Stomach smooth muscle (tissue), 2 donors: Measurements from ENCODE around the gene C1orf56.

Experiments
- H3K27ac ChIP-seq: one replicate; pipeline ENCODE4 v1.7.0; 2013; ENCODE audit warnings: mild to moderate bottlenecking, low read length, inconsistent platforms
- H3K27me3 ChIP-seq, 2 donors: one replicate each; pipeline ENCODE4 v1.7.0; 2013; ENCODE audit warnings: low read length in 2 of 2; ENCODE audit not compliant: insufficient read depth in 2 of 2, control insufficient read depth in 1 of 2
- H3K36me3 ChIP-seq, 2 donors: one replicate each; pipeline ENCODE4 v1.7.0; 2013; ENCODE audit warnings: low read length in 2 of 2; ENCODE audit not compliant: control insufficient read depth in 2 of 2, insufficient read depth in 2 of 2
- H3K4me1 ChIP-seq: one replicate; pipeline ENCODE4 v1.7.0; 2013; ENCODE audit warnings: low read length; ENCODE audit not compliant: control insufficient read depth, insufficient read depth
- H3K4me3 ChIP-seq, 2 donors: one replicate each; pipeline ENCODE4 v1.7.0; 2013; ENCODE audit warnings: low read length in 2 of 2
- H3K9ac ChIP-seq, 2 donors: one replicate each; pipeline ENCODE4 v1.7.0; 2013; ENCODE audit warnings: low read length in 2 of 2, mild to moderate bottlenecking in 1 of 2
- H3K9me3 ChIP-seq, 2 donors: one replicate each; pipeline ENCODE4 v1.7.0; 2013; ENCODE audit warnings: low read length in 2 of 2; ENCODE audit not compliant: control insufficient read depth in 2 of 2
- donor health status: healthy.
- donor health status: Pancreatic carcinoma.

C1orf56 gene

DNA sequence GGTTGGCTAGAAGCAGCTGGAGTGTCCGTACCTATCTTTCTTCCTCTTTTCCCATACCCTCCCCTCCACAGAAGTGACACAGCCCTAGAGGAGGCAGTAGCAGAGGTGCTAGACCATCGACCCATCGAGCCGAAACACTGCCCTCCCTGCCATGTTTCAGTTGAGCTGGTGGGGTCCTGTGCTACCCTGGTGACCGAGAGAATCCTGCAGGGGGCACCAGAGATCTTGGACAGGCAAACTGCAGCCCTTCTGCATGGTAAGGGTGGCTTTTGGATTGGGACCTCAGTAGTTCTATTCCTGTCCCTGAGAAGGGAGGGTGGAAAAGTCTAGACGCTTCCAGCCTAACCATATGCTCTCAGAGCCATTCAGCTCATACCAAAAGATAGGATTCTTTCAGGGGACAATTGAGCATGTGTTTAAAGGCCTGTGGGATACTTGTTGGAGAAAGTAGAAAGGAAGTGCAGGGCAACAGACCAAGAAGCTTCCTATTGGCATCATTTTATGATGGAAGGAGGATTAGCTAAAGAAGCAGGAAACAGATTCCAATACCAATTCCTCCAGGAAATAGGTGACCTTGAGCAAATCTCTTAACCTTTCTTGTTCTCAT, 22.9 kb upstream of the C1orf56 start:
- H3K27me3 ChIP-seq, result no peaks in the 10 kb centered on the region
- H3K9me3 ChIP-seq, result no peaks in the 10 kb centered on the region
- peaks cover 8 to 13% of the 10 kb centered on the region in 2 donors for H3K36me3 ChIP-seq
- peak overlapping the region; percentile 11 for H3K27ac ChIP-seq
- H3K4me1 ChIP-seq, result peaks cover 7% of the 10 kb centered on the region
- peak overlapping the region in 1 of 2 donors; percentile 22 for H3K4me3 ChIP-seq
- peak overlapping the region in 1 of 2 donors; percentile 30 for H3K9ac ChIP-seq

- no peaks in the 10 kb centered on the region for H3K9me3 ChIP-seq
- peaks cover 7% of the 10 kb centered on the region for H3K4me1 ChIP-seq
- peaks cover 21 to 22% of the 10 kb centered on the region in 2 donors for H3K36me3 ChIP-seq
- H3K4me3 ChIP-seq, result no peak overlapping the region
- no peaks in the 10 kb centered on the region for H3K27me3 ChIP-seq
- no peak overlapping the region for H3K9ac ChIP-seq
- no peak overlapping the region for H3K27ac ChIP-seq
Observed at GRCh38 chr1:151026460-151026859, 21.1 kb upstream of the C1orf56 start.

DNA sequence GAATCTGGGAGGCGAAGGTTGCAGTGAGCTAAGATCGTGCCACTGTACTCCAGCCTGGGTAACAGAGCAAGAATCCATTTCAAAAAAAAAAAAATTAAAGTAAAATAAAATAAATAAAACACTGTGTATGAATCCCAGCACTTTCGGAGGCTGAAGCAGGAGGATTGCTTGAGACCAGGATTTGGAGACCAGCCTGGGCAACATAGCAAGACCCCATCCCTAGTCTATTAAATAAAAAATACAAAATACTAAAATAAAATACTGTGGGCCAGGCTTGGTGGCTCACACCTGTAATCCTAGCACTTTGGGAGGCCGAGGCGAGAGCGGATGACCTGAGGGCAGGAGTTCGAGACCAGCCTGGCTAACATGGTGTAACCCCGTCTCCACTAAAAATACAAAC, 15.4 kb upstream of the C1orf56 start:
- Histone ChIP-seq H3K9me3 (no peaks in the 10 kb centered on the region), H3K4me1 (no peaks in the 10 kb centered on the region), H3K9ac (no peak overlapping the region), H3K27ac (no peak overlapping the region), H3K4me3 (no peak overlapping the region), H3K27me3 (no peaks in the 10 kb centered on the region), H3K36me3 (peaks cover 36% of the 10 kb centered on the region in 2 donors)

DNA sequence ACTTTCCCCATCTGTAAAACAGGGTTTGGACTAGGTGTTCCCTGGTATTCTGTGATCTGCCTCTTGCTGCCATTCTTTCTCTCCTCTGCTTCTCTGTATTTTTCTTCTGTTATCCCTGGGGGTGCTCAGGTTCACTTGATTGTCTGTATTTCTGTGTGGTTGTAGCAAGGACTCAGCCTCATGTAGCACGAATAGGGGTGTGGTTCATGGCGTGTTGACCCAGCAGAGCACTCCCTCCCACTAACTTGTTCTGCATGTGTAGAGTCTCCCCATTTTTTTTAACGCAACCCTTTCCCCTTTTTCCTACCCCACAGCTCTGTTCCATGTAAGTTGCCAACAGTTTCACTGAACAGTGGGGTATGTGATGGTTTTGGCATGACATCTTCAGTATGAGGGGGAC, 12.4 kb upstream of the C1orf56 start:
- Histone ChIP-seq H3K4me1 (no peaks in the 10 kb centered on the region), H3K27ac (no peak overlapping the region), H3K27me3 (no peaks in the 10 kb centered on the region), H3K36me3 (peaks cover 25 to 26% of the 10 kb centered on the region in 2 donors), H3K4me3 (no peak overlapping the region), H3K9ac (no peak overlapping the region), H3K9me3 (no peaks in the 10 kb centered on the region)

DNA sequence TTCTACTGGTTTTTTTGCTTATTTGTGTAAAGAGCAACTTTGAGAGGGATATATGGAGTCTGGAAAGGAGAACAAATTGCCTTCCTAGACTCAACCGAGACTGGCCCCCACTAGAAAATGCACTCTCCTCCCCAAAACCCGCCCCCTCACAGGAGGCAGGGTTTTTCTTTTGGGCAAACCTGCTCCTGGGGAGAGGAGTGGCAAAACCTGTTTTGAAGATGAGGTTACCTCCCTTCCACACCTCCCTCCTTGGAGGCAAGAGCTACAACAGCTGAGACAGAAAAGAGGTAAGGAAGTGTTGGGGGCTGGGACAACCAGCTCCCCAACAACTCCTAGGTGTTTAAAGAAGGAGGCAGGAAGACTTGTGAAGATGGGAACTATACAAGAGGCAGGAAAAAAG, 11.2 kb upstream of the C1orf56 start, which contains the start of gene BNIPL:
Gene BNIPL, plus strand, starts transcription at position 231 of the 400 bp plus-strand sequence. Its CDS starts 140 bp downstream, at position 371.
- peaks cover 17 to 19% of the 10 kb centered on the region in 2 donors for H3K36me3 ChIP-seq
- no peak within 1 kb of the TSS for H3K4me3 ChIP-seq
- no peak within 1 kb of the TSS for H3K27ac ChIP-seq

GRCh38 chr1:151037032-151037431, 10.5 kb upstream of the C1orf56 start:
- Histone ChIP-seq H3K4me1 (no peaks in the 10 kb centered on the region), H3K27me3 (no peaks in the 10 kb centered on the region), H3K4me3 (no peak overlapping the region), H3K9me3 (no peaks in the 10 kb centered on the region), H3K36me3 (peaks cover 14 to 16% of the 10 kb centered on the region in 2 donors), H3K27ac (no peak overlapping the region), H3K9ac (no peak overlapping the region)

More for the DNA sequence above, 11.2 kb upstream of the C1orf56 start, which contains the start of gene BNIPL:
- Histone ChIP-seq H3K9ac (no peak within 1 kb of the TSS), H3K4me1 (no peaks in the 10 kb centered on the region), H3K27me3 (no peaks in the 10 kb centered on the region), H3K9me3 (no peaks in the 10 kb centered on the region)

DNA sequence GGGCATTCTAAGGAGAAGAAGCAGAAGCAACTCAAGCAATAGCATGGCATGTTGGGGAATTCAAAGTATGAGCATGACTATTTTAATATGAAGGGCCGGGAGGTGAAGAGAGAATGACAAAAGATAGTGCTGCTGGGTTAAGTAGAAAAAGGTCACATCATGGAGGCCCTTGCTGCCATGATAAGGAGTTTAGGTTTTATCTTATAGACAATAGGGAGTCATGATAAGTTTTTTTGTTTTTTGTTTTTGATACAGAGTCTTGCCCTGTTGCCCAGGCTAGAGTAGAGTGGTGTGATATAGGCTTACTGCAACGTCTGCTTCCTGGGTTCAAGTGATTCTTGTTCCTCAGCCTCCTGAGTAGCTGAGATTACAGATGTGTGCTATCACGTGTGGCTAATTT, 8.0 kb upstream of the C1orf56 start:
- Histone ChIP-seq H3K27me3 (no peaks in the 10 kb centered on the region), H3K36me3 (peaks cover 8% of the 10 kb centered on the region in 2 donors), H3K9me3 (no peaks in the 10 kb centered on the region), H3K4me3 (no peak overlapping the region), H3K9ac (no peak overlapping the region), H3K4me1 (no peaks in the 10 kb centered on the region), H3K27ac (no peak overlapping the region)

DNA sequence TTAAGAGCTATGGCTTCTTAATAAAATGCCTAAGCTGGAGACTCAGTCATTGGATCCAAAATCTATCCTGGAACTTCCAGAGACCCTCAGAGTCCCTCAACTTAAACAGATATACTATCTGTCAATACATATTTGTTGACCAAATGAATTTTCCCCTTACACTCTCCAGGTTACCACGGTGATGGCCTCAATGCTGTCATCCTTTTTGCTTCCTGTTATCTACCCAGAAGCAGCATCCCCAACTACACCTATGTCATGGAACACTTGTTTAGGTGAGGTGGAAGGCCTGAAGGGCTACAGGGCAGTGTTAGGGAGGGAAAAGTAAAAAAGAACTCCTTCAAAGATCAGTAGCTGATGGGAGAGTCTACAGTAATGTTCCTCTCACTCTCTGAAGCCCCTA, 4.4 kb upstream of the C1orf56 start:
- Histone ChIP-seq H3K4me3 (no peak overlapping the region), H3K4me1 (peaks cover 6% of the 10 kb centered on the region)

DNA sequence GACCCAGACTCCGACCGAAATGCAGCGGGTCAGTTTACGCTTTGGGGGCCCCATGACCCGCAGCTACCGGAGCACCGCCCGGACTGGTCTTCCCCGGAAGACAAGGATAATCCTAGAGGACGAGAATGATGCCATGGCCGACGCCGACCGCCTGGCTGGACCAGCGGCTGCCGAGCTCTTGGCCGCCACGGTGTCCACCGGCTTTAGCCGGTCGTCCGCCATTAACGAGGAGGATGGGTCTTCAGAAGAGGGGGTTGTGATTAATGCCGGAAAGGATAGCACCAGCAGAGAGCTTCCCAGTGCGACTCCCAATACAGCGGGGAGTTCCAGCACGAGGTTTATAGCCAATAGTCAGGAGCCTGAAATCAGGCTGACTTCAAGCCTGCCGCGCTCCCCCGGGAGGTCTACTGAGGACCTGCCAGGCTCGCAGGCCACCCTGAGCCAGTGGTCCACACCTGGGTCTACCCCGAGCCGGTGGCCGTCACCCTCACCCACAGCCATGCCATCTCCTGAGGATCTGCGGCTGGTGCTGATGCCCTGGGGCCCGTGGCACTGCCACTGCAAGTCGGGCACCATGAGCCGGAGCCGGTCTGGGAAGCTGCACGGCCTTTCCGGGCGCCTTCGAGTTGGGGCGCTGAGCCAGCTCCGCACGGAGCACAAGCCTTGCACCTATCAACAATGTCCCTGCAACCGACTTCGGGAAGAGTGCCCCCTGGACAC, 534 bp downstream of the C1orf56 start:
- Histone ChIP-seq H3K27ac (peak overlapping the region; percentile 88), H3K4me3 (peak overlapping the region; percentile 86 to 91), H3K9ac (peak overlapping the region; percentile 76 to 88), H3K27me3 (no peaks in the 10 kb centered on the region), H3K36me3 (peaks cover 14 to 16% of the 10 kb centered on the region in 2 donors), H3K4me1 (peaks cover 16% of the 10 kb centered on the region), H3K9me3 (no peaks in the 10 kb centered on the region)

More for the DNA sequence above, 4.4 kb upstream of the C1orf56 start:
- no peak overlapping the region for H3K9ac ChIP-seq
- no peaks in the 10 kb centered on the region for H3K27me3 ChIP-seq
- no peaks in the 10 kb centered on the region for H3K9me3 ChIP-seq
- no peaks in the 10 kb centered on the region for H3K36me3 ChIP-seq
- H3K27ac ChIP-seq, result no peak overlapping the region

DNA sequence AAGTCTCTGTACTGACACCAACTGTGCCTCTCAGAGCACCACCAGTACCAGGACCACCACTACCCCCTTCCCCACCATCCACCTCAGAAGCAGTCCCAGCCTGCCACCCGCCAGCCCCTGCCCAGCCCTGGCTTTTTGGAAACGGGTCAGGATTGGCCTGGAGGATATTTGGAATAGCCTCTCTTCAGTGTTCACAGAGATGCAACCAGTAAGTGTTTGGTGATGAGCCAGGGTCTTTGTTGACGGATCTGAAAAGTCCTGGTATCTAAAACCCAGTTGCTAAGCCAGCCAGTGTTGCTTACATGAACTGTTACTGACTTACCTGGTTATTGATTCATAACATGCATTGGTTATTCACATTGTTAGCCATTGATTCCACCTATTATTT, 1.1 kb downstream of the C1orf56 start:
- Histone ChIP-seq H3K9me3 (no peaks in the 10 kb centered on the region), H3K4me3 (peak overlapping the region; percentile 86 to 91), H3K27me3 (no peaks in the 10 kb centered on the region), H3K36me3 (peaks cover 16% of the 10 kb centered on the region in 2 donors), H3K9ac (peak overlapping the region; percentile 76 to 88), H3K4me1 (peaks cover 16% of the 10 kb centered on the region), H3K27ac (peak overlapping the region; percentile 88)

- Histone ChIP-seq H3K9ac (no peak overlapping the region), H3K4me1 (peaks cover 16% of the 10 kb centered on the region), H3K27ac (peak overlapping the region; percentile 31), H3K4me3 (no peak overlapping the region), H3K9me3 (no peaks in the 10 kb centered on the region), H3K36me3 (peaks cover 21 to 22% of the 10 kb centered on the region in 2 donors), H3K27me3 (no peaks in the 10 kb centered on the region)
Observed at GRCh38 chr1:151049458-151049857, 1.9 kb downstream of the C1orf56 start.
